Islet of Langerhans (tissue), 1 donor: ENCODE measurements around the gene EFTUD2.

Source experiments
- FAIRE-seq: peaks from one replicate; lab custom pipeline; 2011; peaks lifted over from hg19 to GRCh38; lab: Jason Lieb, UNC

EFTUD2 gene

DNA sequence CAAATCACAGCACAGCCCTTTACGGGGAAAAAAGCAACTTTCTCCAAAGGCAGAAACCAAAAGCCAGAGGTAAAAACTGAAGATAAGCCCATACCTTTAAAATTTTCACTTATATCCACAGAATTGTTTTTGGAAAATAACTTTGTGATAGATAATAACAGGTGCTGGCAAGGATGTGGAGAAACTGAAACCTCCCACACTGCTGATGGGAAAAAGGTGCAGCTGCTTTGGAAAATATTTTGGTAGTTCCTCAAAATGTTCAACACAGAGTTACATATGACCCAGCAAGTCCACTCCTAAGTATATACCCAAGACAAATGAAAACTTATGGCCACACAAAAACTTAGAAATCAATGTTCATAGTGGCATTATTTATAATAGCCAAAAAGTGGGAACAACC is 12.2 kb downstream of the EFTUD2 start:
- no peak for FAIRE-seq

DNA sequence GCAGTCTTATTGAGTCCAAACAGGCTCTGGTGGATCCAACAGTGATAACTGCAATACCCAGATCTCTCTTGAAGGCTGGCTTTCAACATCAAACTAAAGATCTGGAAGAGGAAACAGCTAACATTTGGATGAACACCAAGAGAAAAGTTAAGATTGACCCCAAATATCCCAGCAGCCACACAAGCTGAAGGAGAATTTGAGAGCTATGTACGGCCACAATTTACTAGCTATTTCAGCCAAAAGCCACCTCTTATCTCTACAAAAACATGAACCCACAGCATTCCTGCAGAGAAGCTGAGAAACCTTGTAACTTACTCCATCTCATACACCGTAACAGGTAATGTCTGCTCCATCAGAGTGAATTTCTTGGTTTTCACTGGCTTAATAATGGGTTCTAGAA is 14.3 kb downstream of the EFTUD2 start:
- no peak for FAIRE-seq

DNA sequence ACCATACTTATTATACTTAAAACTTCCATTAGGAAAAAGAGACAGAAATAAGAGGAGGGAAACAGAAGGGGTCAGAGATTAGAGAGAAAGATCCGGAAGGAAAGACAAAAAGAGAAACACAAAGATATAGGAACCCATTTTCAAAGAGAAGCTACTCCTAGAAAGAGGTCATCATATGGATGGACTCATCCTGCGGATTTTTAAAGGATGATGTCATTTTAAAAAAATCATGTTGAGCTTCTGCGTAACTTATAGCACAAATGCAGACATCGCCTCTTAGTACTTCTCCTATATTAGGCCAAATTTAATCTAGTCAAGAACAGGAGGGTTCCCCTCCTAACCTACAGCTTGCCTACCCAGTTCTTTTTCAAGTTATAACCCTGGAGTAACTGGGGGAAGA is 18.1 kb downstream of the EFTUD2 start:
- FAIRE-seq = no peak

DNA sequence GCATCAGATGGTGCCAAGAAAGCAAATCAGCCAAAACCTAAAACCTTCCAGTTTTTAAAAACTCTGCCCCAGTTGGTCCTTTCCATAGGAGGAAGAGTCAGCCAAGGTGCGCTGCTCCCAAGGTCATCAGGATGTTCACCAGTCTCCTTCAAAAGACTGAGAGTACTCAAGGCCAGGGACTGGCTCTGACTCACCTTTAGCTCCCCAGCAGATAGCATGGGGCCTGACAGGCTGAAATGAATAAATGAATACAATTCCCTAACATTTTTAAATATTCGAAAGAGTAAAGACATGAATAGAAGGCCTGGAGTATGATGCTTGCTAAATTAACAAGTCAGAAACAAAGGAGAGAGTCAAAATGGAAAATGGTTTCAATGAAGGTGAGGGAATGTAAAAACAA is 19.2 kb downstream of the EFTUD2 start:
- no peak for FAIRE-seq

DNA sequence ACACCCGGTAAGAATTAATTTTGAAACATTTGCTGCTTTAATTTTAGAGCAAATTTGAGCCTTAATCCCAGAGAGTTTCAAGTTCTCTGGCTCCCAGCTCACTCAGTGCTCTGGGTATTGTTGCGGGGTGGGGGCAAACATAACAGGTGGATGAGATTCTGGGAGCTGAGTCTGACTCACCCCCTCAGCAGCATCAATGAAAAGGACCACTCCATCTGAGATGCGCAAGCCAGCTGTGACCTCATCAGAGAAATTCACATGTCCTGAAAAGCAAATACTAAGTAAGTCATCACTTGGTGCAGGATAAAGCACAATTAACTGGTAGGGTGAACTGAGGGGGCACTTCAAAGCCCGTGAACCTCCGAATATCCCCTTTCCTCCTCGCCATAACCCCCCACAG is 19.9 kb downstream of the EFTUD2 start:
- FAIRE-seq = no peak

DNA sequence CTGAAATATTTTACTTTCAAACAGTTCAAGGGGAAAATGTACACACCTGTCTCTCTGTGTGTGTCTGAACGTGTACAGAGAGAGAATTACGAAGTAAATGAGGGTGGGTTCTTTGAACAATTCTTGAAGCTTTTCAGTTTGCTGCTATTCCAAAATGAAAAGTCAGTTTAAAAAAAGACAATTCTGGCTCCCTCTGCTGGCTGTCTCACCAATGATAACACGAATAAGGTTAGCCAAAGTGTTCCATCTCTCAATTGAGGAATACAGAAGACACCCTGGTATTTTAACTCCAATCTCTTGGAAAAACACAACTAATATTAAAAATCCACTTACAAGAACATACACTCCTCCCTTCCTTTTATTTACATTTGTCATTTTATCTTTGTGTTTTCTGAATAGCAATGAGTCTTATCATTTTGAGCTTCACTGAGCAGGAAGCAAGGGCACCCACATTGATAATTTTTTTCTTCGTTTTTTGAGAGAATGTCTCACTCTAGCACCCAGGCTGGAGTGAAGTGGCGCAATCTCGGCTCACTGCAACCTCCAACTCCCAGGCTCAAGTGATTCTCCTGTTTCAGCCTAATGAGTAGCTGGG is 20.5 kb downstream of the EFTUD2 start:
- FAIRE-seq = no peak

DNA sequence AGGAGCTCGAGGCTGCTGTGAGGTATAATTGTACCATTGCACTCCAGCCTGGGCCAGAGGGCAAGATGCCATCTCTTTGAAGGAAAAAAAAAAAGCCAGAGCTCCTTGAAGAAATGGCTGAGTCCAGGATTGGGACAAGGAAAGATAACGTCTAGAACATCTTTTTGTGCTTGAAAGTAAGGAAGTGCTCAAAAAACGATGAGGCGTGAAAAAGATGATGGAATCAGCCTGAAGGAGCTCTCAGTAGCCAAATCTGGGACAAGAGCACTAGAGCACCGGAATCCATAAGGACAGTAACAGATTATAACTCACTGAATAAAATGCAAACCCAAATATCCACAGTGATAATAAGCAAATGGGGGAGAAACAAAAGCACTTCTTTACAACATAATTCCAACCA is 22.1 kb downstream of the EFTUD2 start:
- FAIRE-seq = no peak

DNA sequence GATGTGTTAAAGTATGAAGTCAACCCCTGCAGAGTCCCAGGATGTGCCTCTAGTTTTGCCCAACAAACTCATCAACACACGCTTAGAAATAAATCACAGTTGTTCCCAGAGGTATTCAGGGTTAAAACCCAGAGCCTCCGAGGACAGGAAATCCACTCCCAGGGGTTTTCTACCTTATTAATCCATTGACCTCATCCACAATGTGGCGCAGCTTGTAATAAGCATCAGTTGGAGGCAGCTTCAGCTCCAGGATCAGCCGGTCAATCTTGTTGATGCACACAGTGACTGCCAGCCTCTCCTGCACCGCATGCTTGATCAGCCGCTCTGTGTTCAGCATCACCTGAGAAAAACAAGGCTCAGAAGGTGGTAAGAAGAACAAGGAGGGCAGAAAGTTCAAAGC is 23.5 kb downstream of the EFTUD2 start:
- FAIRE-seq = no peak

DNA sequence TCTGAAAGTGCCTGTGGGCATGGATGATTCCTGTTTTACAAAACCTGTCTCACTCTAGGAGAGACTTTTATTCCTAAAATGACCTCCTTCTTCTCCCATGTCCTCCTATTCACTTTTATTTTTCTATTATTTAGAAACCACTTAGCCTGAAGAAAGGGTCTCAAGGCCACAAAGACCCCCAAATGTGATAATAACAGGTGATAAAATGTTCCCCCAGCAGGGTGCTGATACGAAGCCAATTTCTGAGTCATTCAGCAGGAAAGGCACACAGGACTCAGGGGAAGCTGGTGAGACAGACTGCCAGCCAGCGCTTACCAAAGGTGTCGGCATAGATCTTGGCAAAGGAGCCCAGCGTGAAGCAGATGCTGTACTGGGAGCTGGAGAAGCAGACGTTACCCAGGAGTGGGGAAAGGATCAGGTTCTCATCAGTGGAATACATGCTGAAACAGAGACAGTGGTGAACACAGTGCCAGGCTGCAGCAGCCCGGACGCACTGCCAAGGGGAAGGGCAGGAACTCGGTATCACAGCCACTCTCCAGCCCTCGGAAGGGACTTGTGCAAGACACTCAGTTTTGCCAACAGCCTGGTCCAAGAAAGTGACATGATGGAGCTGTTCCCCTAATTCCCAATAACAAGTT is 27.0 kb downstream of the EFTUD2 start:
- FAIRE-seq = no peak

DNA sequence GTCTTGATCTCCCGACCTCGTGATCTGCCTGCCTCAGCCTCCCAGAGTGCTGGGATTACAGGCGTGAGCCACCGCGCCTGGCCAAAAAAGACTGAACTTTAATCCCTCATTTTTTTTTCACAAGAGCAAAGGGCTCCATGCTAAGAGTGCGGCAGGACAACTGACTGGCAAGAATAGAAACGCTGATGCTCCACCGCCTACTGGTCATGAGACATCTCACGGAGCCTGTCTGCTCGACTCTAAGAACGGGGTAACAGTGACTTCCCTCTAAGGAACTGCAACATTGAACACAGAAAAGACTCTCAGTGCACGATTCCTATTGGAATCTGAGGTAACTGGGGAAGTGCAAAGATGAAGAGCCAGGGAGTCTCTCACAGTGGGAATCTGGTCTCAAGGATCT is 27.7 kb downstream of the EFTUD2 start:
- no peak for FAIRE-seq

DNA sequence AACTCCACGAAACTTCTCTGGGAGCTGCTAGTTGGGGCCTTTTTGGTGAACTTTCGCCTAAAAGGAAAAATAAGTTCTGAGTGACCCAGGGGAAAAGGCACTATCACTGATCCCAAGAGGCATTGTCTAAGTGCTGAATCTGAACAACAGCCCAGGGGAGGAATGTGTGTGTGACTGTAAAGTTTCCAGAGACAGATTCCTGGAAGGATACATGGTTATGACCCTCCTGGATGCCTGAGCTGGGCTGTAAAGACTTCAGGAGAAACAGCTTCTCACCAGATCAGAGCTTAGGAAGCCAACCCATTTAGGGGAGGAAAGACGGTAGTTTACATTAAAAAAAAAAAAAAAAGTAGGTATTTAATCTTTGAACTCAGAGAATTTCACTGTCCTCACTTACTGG is 31.4 kb downstream of the EFTUD2 start:
- FAIRE-seq = no peak

DNA sequence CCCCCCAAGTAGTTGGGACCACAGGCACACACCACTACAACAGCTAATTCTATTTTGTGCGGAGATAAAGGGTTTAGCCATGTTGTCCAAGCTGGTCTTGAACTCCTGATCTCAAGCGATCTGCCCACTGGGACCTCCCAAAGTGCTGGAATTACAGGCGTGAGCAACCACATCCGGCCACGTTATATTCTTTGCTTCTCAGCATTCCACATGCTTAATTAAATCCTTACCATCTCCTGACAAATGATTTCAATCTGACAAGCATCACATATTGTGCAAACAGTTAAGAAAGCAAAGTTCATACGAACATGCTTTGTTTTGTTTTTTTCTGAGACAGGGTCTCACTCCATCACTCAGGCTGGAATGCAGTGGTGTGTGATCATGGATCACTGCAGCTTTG is 33.3 kb downstream of the EFTUD2 start:
- no peak for FAIRE-seq

DNA sequence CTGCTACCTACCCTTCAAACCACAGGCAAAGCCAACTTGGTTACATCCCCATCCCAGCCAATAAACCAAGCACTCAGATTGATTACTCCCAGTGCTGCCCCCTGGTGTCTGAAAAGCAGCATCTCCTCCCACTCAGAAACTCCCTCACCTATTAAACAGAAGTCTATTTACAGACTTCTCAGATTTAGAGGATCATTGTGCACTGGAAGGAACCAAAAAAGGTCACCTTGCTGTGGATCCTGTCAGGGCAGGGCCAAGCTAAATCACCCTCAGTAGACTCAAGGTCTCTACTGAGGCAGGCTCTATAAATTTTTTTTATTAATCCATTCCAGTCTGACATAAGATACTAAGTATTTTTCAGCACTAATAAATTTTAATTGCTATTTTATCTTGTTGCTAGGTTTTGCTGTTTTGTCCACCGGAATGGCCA is 34.0 kb downstream of the EFTUD2 start:
- FAIRE-seq = no peak

DNA sequence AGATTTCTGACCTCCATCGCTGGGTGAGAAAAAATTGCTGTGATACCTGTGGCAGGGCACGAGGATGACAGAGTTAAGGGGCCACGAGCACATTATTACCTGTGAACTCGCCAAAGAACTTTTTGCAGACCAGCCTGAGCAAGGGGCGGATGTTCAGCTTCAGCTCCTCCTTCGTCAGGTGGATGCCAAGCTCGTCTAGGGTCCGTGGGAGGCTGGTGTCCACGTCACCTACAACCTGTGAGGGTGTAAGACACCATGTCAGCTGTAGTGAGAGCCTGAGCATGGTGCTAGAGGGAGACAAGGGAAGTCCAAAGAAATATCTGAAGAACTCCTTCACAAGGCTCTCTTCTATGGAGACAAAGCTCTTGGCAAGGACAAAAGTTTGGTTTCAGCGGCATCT is 34.4 kb downstream of the EFTUD2 start:
- no peak for FAIRE-seq

DNA sequence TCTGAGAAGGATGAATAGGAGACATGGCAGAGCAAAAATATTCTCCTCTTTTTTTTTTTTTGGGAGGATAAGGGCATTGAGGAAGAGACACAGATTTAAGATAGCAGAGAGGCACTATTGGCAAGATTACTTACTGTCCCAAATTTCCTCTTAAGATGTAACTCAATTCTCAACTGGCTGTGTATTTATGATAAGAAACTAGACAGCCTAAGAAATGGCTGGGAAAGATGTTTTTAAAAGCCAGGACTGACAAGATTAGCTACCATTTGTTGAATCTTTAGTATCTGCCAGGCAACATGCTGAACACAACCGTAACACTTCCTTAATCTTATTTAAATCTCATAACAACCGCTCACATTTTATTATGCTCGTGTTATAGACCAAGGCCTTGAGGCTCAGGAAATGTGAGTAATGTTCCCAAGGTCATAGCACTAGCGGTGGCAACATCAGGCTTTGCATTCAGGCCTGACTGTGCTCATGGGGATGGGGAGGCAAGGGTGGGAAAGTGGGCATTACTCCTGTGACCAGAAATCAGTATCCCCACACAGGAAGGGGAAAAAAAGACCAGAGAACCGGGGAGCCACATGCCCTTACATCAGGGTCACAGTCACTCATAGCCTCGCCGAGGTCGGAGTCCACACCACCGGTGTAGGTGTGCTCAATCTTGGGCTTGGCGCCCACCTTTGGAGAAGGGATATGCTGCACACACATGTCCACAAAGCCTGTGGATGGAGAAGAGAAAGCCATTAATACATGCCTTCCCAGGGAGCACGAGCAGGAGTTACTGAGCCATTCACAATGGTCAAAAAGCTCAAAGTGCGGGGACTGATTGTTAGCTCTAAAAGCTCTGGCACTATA is 36.0 kb downstream of the EFTUD2 start:
- no peak for FAIRE-seq

DNA sequence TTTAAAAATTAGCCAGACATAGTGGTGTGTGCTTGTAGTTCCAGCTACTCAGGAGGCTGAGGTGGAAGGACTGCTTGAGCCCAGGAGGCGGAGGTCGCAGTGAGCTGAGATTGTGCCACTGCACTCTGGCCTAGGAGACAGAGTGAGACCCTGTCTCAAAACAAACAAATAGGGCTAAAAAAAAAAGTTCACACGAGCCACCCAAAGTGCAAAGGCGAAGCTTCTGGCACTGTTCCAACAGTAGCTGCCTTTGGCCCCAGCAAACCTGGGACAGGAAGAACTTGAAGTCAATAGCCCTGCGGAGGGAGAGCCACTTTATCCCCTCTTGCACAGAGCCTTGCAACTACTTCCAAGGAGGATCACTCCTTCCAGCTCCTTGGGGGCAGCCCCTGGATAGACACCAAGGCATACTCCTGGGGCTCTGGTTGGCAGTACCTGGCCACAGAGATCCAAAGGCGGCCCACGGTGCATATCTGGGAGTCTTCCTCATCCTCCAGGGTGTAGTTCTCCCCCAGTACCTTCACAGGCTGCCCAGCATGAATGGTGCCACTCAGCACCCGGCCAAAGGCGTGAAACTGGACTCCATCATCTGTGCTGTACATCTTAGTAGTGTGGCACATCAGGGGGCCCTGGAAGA is 36.8 kb downstream of the EFTUD2 start:
- FAIRE-seq = no peak

DNA sequence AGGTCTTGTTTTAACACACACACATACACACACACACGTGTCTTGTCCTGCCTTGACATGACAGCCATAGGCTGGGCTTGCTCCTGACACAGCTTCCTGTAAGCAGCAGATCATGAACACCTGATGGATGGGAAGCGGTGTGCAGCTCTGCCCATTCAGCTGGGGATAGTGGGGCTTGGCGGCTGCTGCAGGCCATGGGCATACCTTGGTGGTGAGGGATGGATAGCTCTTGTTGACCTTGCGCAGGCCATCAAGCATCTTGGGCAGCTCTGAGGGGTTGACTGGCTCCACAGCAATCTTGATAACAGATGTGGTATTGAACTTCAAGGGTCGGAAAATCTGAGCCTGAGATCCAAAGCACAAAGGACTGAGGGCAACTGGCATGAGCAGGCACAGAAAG is 39.5 kb downstream of the EFTUD2 start:
- FAIRE-seq = no peak

DNA sequence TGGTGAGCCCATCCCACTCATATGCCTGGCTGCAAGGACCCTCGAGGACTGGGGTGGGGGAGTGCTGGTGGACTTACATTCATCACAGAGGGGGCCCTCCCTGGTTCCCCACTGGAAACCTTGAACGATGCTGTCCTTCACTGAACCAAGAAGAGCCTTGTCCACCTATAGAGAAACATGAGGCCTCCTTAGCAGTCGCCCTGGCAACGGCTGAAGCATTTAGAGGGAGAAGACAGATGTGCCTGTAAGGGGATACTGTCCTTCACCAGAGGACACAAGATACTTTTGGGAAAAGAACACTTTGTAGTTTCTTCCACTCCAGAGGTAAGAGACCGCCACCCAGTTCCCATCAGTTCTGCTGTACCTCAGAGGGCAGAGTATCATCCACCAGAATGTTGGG is 45.1 kb downstream of the EFTUD2 start:
- no peak for FAIRE-seq

DNA sequence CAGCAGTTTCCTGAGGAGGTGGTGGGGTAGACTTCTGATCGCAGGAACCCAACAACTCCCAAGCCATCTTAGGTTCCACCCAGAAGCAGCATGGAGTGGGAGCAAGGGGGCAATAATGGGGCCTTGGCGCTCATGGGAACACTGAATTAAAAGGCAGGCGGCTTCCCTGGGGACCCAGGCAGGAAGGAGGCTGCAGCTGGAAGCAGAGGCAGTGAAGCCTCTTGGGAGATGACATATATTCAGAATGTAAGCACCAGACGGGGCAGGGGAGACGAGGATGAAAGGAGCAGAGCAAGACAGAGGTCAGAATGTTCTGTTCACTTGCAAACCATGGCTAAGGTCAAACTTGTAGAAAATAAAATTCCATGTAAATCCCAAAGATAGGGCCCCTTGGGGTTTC is 48.6 kb downstream of the EFTUD2 start:
- no peak for FAIRE-seq

DNA sequence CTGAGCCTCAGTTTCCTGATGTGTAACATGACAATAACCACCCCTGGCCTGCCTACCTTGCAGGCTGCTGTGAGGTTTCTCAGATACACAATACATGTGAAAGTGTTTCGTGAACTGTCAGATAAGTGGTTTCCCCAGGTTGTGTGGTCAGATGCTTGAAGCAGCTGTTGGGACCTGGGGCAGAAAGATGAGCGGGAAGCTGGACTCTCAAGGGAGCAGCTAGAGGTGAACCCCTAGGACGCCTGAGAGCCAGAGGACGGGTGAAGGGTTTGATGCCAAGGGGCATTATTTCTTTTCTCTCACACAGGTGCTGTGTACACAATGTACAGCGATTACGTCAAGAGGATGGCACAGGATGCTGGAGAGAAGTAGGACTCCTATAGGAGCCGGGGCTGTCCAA is 49.2 kb downstream of the EFTUD2 start:
- no peak for FAIRE-seq

DNA sequence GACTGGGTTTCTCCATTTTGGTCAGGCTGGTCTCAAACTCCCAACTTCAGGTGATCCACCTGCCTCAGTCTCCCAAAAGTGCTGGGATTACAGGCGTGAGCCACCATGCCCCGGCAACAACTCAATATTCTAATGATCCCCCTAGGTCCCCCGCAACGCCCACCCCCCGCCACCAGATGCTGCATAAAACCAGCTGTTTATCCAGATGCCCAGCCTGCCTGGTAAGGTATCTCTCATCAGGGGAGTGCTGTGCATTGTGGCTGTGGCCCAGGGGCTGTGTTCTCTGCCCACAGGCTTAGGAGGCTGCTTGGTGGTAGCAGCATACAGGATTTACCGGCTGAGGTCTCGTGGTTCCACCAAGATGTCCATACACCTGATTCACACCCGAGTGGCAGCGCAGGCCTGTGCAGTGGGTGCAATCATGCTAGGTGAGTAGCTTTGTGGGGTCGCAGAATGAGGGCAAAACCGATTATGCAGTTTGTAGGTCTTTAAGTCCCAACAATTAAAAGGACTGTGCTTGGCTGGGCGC is 50.2 kb downstream of the EFTUD2 start:
- FAIRE-seq = no peak

DNA sequence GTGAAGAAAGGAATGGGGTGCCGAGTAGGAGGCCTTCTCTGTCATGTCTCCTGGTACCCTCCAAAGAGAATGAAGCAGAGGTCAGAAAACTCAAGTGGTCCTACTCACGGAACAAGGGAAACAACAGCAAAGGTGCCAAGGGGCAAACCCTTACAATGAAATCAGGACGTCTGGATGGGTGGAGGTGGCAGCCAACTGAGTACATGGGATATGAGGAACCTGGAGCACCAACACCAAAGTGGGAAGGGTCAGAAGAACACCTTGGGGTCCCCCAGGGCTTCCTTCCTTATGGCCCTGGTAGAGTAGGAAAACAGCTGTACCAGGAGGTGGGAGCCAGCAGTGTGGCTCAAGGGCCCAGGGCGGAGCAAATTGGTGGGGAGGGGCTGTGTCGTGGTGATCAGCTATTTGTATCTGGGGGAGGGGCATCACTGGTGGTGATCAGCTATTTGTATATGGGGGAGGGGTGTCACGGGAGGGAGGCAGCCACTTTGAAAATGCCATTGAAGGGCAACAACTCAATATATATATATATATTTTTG is 50.9 kb downstream of the EFTUD2 start:
- no peak for FAIRE-seq

DNA sequence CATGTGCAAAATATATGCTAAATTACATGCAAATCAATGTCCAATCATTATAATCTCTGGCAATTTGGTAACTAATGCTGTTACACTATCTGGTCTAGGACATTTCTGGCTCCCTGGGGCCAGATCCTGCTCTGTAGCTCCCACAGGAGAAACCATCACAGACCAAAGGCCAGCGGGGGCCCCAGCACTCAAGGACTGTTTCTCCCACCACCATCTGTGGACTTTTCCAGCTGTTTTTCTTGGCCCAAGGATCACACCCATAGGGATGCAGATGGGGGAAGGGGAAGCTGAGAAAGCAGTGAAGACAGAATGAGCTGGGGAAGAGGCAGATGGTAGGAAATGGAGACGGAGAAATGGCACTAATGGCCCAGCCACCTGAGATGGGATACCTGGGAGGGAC is 51.7 kb downstream of the EFTUD2 start, which contains the start of gene HIGD1B:
Gene HIGD1B (plus strand): TSS at position 298 of the 400 bp plus-strand sequence. CDS start 270 bp downstream, outside the sequence.
- no peak for FAIRE-seq
